Right lobe of liver (tissue), 4 donors: ENCODE results near the gene UCK1.

Experiments
- POLR2A ChIP-seq: fragments of 450-650 bp; IDR thresholded peaks from one replicate; pipeline ENCODE4 v1.6.1; 2017; ENCODE audit warnings: antibody characterized with exemption, mild to moderate bottlenecking
- TF ChIP-seq, protein P1 (sequence below), 4 donors: fragments of 200-600 bp in 3 of 4; fragments of 450-650 bp in 1 of 4; IDR thresholded peaks; one replicate each; pipeline versions ENCODE4 v1.5.1 to v1.8.0; 2016 to 2022; ENCODE audit warnings: antibody characterized with exemption in 4 of 4, mild to moderate bottlenecking in 2 of 4
- donor health status: DM: no; HTN: no; CAD: no.
- donor health status: DM: no; HTN: no; CAD: no.
- donor health status: DM: no; HTN: yes; CAD: no.

DNA sequence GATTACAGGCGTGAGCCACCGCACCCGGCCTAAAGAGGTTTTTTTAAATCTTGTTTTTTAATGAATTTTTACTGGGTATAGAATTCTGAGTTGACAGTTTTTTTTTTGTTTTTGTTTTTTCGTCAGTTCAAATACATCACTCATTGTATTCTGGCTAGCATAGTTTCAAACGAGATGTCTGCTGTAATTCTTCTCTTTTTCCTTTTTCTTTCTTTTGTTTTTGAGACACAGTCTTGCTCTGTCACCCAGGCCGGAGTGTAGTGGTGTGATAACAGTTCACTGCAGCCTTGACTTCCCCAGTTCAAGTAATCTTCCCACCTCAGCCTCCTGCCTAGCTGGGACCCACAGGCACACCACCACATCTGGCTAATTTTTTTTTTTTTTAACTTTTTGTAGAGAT, 12.1 kb upstream of the UCK1 start:
- TF ChIP-seq, protein P1, sequence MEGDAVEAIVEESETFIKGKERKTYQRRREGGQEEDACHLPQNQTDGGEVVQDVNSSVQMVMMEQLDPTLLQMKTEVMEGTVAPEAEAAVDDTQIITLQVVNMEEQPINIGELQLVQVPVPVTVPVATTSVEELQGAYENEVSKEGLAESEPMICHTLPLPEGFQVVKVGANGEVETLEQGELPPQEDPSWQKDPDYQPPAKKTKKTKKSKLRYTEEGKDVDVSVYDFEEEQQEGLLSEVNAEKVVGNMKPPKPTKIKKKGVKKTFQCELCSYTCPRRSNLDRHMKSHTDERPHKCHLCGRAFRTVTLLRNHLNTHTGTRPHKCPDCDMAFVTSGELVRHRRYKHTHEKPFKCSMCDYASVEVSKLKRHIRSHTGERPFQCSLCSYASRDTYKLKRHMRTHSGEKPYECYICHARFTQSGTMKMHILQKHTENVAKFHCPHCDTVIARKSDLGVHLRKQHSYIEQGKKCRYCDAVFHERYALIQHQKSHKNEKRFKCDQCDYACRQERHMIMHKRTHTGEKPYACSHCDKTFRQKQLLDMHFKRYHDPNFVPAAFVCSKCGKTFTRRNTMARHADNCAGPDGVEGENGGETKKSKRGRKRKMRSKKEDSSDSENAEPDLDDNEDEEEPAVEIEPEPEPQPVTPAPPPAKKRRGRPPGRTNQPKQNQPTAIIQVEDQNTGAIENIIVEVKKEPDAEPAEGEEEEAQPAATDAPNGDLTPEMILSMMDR (IDR thresholded peaks at IDR 0.05), result no peak
- no peak for TF ChIP-seq POLR2A
